Hematopoietic multipotent progenitor cell (in vitro differentiated cells): ENCODE measurements around the gene RSRC2. TPM values are rescaled to one million over a fixed set of nuclear protein-coding genes. Genes with fewer than 3 reads are reported as not detected.
A peak's percentile ranks its signal among the peaks of the same experiment; 100 is the strongest.
"Not testable (repeated sequence)": the region's sequence is repeated elsewhere in the genome, so short reads cannot be mapped to it uniquely, and the experiment has no call there.

Experiments
- DNase-seq, 3 donors: peaks; one replicate each; pipeline ENCODE4 v3.0.0-alpha.2; 2011 to 2015; ENCODE audit warnings: low read depth in 2 of 3, low spot score in 2 of 3
- total RNA-seq: library from RNA; depleted of rRNA; stranded (reverse); fragments of >200 nt; gene quantifications from one replicate; pipeline ENCODE4 v1.2.3, GENCODE V29; 2012

Gene RSRC2
- total RNA-seq, 1 donor: 41.7 TPM

GRCh38 chr12:122487807-122488206 is 38.9 kb downstream of the RSRC2 start:
- DNase-seq: not testable (repeated sequence)

GRCh38 chr12:122486805-122487426 is 39.8 kb downstream of the RSRC2 start:
- no peak for DNase-seq

- not testable (repeated sequence) for DNase-seq
Observed at GRCh38 chr12:122486360-122486759, 40.4 kb downstream of the RSRC2 start.

- DNase-seq: not testable (repeated sequence)
Observed at GRCh38 chr12:122484385-122484784, 42.4 kb downstream of the RSRC2 start.

GRCh38 chr12:122483969-122484368 is 42.8 kb downstream of the RSRC2 start:
- no peak for DNase-seq

GRCh38 chr12:122481861-122482260 is 44.9 kb downstream of the RSRC2 start:
- no peak for DNase-seq

- DNase-seq: no peak
Observed at GRCh38 chr12:122480753-122481152, 46.0 kb downstream of the RSRC2 start.

GRCh38 chr12:122474324-122474716 is 52.4 kb downstream of the RSRC2 start:
- no peak for DNase-seq

GRCh38 chr12:122473543-122474323 is 53.0 kb downstream of the RSRC2 start:
- no peak for DNase-seq

GRCh38 chr12:122471324-122472226 is 55.2 kb downstream of the RSRC2 start:
- DNase-seq: peak in 2 of 3 donors; percentile 62 to 86

GRCh38 chr12:122470576-122470975 is 56.2 kb downstream of the RSRC2 start:
- DNase-seq: not testable (repeated sequence)

GRCh38 chr12:122469856-122470255 is 56.9 kb downstream of the RSRC2 start:
- not testable (repeated sequence) for DNase-seq

GRCh38 chr12:122467983-122468382 is 58.8 kb downstream of the RSRC2 start:
- no peak for DNase-seq

GRCh38 chr12:122464317-122465042 is 62.3 kb downstream of the RSRC2 start:
- not testable (repeated sequence) for DNase-seq

GRCh38 chr12:122460641-122461040 is 66.1 kb downstream of the RSRC2 start:
- no peak for DNase-seq

- no peak for DNase-seq
Observed at GRCh38 chr12:122460061-122460460, 66.7 kb downstream of the RSRC2 start.

GRCh38 chr12:122459211-122459610 is 67.5 kb downstream of the RSRC2 start:
- DNase-seq: no peak

- DNase-seq: no peak
Observed at GRCh38 chr12:122458105-122459035, 68.4 kb downstream of the RSRC2 start.

GRCh38 chr12:122457627-122458026 is 69.1 kb downstream of the RSRC2 start:
- no peak for DNase-seq
